ENCODE results near the gene GLP2R.

GLP2R gene

GRCh38 chr17:9801505-9801904, 24.2 kb upstream of the GLP2R start:
- no peak overlapping the region for H3K27ac Mint-ChIP-seq (ENCODE audit: low read depth)
- peaks cover 72% of the 10 kb centered on the region for H3K27me3 Mint-ChIP-seq
- no peak for DNase-seq (ENCODE audit: low spot score in 2 of 2)

DNA sequence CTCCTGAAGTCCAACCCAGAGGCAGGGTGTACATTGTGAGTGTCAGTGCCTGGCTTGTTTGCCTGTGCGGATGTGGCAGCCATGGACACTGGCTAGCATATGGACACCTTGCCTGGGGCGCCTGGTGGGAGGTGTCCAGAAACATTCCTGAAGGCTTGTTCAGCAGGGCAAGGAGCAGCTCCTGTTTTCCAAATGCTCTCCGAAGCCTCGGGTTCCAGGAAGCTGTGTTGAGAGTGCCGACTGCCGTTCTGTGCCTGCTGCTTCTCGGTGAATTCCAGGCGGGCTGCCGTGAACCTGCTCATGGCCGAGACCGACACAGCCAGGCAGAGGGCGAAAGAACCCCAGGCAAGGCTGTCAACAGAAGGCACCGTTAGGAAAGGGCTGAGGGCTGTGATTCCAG, 23.4 kb upstream of the GLP2R start:
- H3K27ac Mint-ChIP-seq (ENCODE audit: low read depth): no peak overlapping the region
- DNase-seq (ENCODE audit: low spot score in 2 of 2) (no peak), ATAC-seq (replicated peaks; ENCODE audit: extremely low read depth, poor library complexity, severe bottlenecking) (no peak)
- H3K27me3 Mint-ChIP-seq: peaks cover 68% of the 10 kb centered on the region
- H3K9me3 Mint-ChIP-seq: no peaks in the 10 kb centered on the region
- no peaks in the 10 kb centered on the region for H3K4me1 Mint-ChIP-seq
- no peaks in the 10 kb centered on the region for H3K36me3 Mint-ChIP-seq (ENCODE audit: insufficient read depth)
- no peak overlapping the region for H3K4me3 Mint-ChIP-seq

More at GRCh38 chr17:9801505-9801904, 24.2 kb upstream of the GLP2R start:
- H3K36me3 Mint-ChIP-seq (ENCODE audit: insufficient read depth): no peaks in the 10 kb centered on the region
- H3K4me3 Mint-ChIP-seq: no peak overlapping the region
- no peak for ATAC-seq (replicated peaks; ENCODE audit: extremely low read depth, poor library complexity, severe bottlenecking)
- H3K9me3 Mint-ChIP-seq: no peaks in the 10 kb centered on the region
- H3K4me1 Mint-ChIP-seq: no peaks in the 10 kb centered on the region

GRCh38 chr17:9802697-9803096, 23.0 kb upstream of the GLP2R start:
- Mint-ChIP-seq H3K4me1 (no peaks in the 10 kb centered on the region), H3K27ac (ENCODE audit: low read depth) (no peak overlapping the region), H3K36me3 (ENCODE audit: insufficient read depth) (no peaks in the 10 kb centered on the region), H3K9me3 (no peaks in the 10 kb centered on the region), H3K4me3 (no peak overlapping the region), H3K27me3 (peaks cover 68% of the 10 kb centered on the region)
- DNase-seq (ENCODE audit: low spot score in 2 of 2): no peak
- ATAC-seq (replicated peaks; ENCODE audit: extremely low read depth, poor library complexity, severe bottlenecking): no peak

DNA sequence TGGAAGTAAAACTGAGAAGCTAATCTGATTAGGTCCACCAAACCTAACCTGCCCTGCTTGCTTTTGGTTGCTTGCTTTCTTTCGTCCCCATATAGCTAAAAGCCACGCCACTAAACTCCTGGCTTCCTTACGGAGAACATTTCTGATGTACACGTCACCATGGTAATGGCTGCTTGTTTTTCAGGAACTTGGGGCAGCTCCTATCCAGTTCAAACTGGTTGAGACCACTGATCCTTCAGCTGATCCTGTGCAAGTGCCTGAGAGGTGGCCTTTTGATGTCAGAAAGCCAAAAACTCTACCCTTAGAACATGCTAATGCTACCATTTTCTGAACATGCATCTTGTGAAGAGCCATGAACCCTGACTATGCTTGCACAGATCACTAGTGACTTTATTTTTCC, 20.0 kb upstream of the GLP2R start:
- H3K4me3 Mint-ChIP-seq: no peak overlapping the region
- H3K36me3 Mint-ChIP-seq (ENCODE audit: insufficient read depth): no peaks in the 10 kb centered on the region
- H3K27ac Mint-ChIP-seq (ENCODE audit: low read depth): no peak overlapping the region
- peaks cover 46% of the 10 kb centered on the region for H3K27me3 Mint-ChIP-seq
- H3K9me3 Mint-ChIP-seq: no peaks in the 10 kb centered on the region
- no peak for DNase-seq (ENCODE audit: low spot score in 2 of 2)
- no peak for ATAC-seq (replicated peaks; ENCODE audit: extremely low read depth, poor library complexity, severe bottlenecking)
- no peaks in the 10 kb centered on the region for H3K4me1 Mint-ChIP-seq

- H3K9me3 Mint-ChIP-seq: no peaks in the 10 kb centered on the region
- no peak for ATAC-seq (replicated peaks; ENCODE audit: extremely low read depth, poor library complexity, severe bottlenecking)
- no peak overlapping the region for H3K4me3 Mint-ChIP-seq
- H3K27ac Mint-ChIP-seq (ENCODE audit: low read depth): no peak overlapping the region
- DNase-seq (ENCODE audit: low spot score in 2 of 2): no peak
- H3K4me1 Mint-ChIP-seq: no peaks in the 10 kb centered on the region
- H3K27me3 Mint-ChIP-seq: peaks cover 42% of the 10 kb centered on the region
- no peaks in the 10 kb centered on the region for H3K36me3 Mint-ChIP-seq (ENCODE audit: insufficient read depth)
These were observed 19.0 kb upstream of the GLP2R start for GRCh38 chr17:9806699-9807098.

GRCh38 chr17:9809409-9809808, 16.3 kb upstream of the GLP2R start:
- H3K27ac Mint-ChIP-seq (ENCODE audit: low read depth): no peak overlapping the region
- no peak overlapping the region for H3K4me3 Mint-ChIP-seq
- DNase-seq (ENCODE audit: low spot score in 2 of 2): no peak
- H3K27me3 Mint-ChIP-seq: peaks cover 21% of the 10 kb centered on the region
- no peak for ATAC-seq (replicated peaks; ENCODE audit: extremely low read depth, poor library complexity, severe bottlenecking)
- H3K4me1 Mint-ChIP-seq: no peaks in the 10 kb centered on the region
- H3K36me3 Mint-ChIP-seq (ENCODE audit: insufficient read depth): no peaks in the 10 kb centered on the region
- no peaks in the 10 kb centered on the region for H3K9me3 Mint-ChIP-seq

GRCh38 chr17:9810100-9810949, 15.4 kb upstream of the GLP2R start:
- Mint-ChIP-seq H3K9me3 (no peaks in the 10 kb centered on the region), H3K27me3 (peaks cover 11% of the 10 kb centered on the region), H3K27ac (ENCODE audit: low read depth) (no peak overlapping the region), H3K4me1 (no peaks in the 10 kb centered on the region), H3K4me3 (no peak overlapping the region), H3K36me3 (ENCODE audit: insufficient read depth) (no peaks in the 10 kb centered on the region)
- DNase-seq (ENCODE audit: low spot score in 2 of 2): no peak
- no peak for ATAC-seq (replicated peaks; ENCODE audit: extremely low read depth, poor library complexity, severe bottlenecking)

DNA sequence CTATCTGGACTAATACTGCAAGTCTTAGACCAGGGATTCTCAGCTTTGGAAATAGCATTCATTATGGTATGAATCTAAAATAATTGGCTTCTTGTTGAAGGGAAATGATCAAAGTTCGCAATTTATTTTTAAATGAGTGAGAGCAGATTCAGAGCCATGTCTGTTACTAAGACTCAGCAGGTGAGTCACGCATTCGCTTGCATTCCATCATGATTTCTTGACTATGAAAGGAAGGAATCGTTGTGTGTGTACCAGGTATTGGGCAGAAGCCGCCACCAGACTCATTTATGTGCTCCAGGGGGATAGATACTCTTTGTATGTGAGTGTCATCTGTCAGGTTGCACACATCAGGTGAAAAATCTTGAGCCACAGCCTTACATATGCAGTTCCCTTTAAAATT, 14.6 kb upstream of the GLP2R start:
- ATAC-seq (replicated peaks; ENCODE audit: extremely low read depth, poor library complexity, severe bottlenecking) (no peak), DNase-seq (ENCODE audit: low spot score in 2 of 2) (no peak)
- H3K27ac Mint-ChIP-seq (ENCODE audit: low read depth): no peak overlapping the region
- H3K27me3 Mint-ChIP-seq: peaks cover 9% of the 10 kb centered on the region
- H3K36me3 Mint-ChIP-seq (ENCODE audit: insufficient read depth): no peaks in the 10 kb centered on the region
- no peaks in the 10 kb centered on the region for H3K9me3 Mint-ChIP-seq
- H3K4me3 Mint-ChIP-seq: no peak overlapping the region
- H3K4me1 Mint-ChIP-seq: no peaks in the 10 kb centered on the region

- Mint-ChIP-seq H3K4me3 (no peak overlapping the region), H3K4me1 (no peaks in the 10 kb centered on the region), H3K27ac (ENCODE audit: low read depth) (no peak overlapping the region), H3K27me3 (peaks cover 9% of the 10 kb centered on the region), H3K9me3 (peaks cover 4% of the 10 kb centered on the region), H3K36me3 (ENCODE audit: insufficient read depth) (no peaks in the 10 kb centered on the region)
- ATAC-seq (replicated peaks; ENCODE audit: extremely low read depth, poor library complexity, severe bottlenecking): no peak
- no peak for DNase-seq (ENCODE audit: low spot score in 2 of 2)
These were observed 14.2 kb upstream of the GLP2R start for GRCh38 chr17:9811537-9811936.

DNA sequence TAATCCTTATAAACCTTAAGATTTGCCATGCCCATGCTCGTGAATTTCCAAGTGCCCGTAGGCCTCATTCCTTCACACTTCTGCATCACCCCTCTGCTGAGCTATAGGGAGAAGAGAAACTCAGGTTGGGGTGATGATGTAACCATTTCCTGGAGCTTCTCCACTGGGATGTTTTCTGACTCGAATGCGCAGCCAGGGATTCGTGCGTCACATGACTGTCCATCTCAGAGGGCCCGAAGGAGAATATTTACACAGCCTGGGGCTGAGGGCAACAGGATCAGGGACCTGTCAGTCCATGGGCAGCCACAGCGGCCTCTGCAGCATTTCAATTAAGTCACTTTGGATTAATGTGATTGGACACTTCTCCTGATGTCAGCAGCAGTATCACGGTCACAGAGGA, 12.6 kb upstream of the GLP2R start:
- Mint-ChIP-seq H3K9me3 (peaks cover 4% of the 10 kb centered on the region), H3K27me3 (no peaks in the 10 kb centered on the region), H3K4me1 (no peaks in the 10 kb centered on the region), H3K27ac (ENCODE audit: low read depth) (no peak overlapping the region), H3K36me3 (ENCODE audit: insufficient read depth) (peaks cover 1% of the 10 kb centered on the region), H3K4me3 (no peak overlapping the region)
- ATAC-seq (replicated peaks; ENCODE audit: extremely low read depth, poor library complexity, severe bottlenecking): no peak
- DNase-seq (ENCODE audit: low spot score in 2 of 2): no peak

GRCh38 chr17:9814337-9814945, 11.3 kb upstream of the GLP2R start:
- Mint-ChIP-seq H3K36me3 (ENCODE audit: insufficient read depth) (peaks cover 1% of the 10 kb centered on the region), H3K27me3 (no peaks in the 10 kb centered on the region), H3K9me3 (peaks cover 4% of the 10 kb centered on the region), H3K4me1 (no peaks in the 10 kb centered on the region), H3K27ac (ENCODE audit: low read depth) (no peak overlapping the region), H3K4me3 (no peak overlapping the region)
- ATAC-seq (replicated peaks; ENCODE audit: extremely low read depth, poor library complexity, severe bottlenecking) (no peak), DNase-seq (ENCODE audit: low spot score in 2 of 2) (no peak)

GRCh38 chr17:9816472-9816871, 9.3 kb upstream of the GLP2R start:
- Mint-ChIP-seq H3K27ac (ENCODE audit: low read depth) (no peak overlapping the region), H3K36me3 (ENCODE audit: insufficient read depth) (peaks cover 1% of the 10 kb centered on the region), H3K27me3 (peaks cover under 1% of the 10 kb centered on the region), H3K4me1 (no peaks in the 10 kb centered on the region), H3K9me3 (peaks cover 4% of the 10 kb centered on the region), H3K4me3 (no peak overlapping the region)
- no peak for DNase-seq (ENCODE audit: low spot score in 2 of 2)
- no peak for ATAC-seq (replicated peaks; ENCODE audit: extremely low read depth, poor library complexity, severe bottlenecking)

DNA sequence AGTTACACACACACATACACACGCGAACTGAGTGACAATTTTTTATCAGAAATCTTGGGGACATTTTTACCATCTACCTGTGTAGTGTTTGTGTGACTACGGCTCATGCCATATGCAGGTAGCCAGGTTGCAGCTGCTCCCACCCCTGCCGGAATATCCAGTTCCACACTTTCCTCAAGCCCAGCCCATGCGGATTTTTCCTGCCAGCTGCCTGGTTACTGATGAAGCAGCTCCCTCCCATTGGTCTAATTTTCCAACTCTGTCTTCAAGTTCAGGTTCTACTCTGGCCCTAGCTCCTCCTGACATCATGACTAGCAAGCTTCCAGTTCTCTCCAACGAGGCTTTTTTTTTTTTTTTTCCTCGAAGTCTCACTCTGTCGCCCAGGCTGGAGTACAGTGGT, 8.6 kb upstream of the GLP2R start:
- Mint-ChIP-seq H3K36me3 (ENCODE audit: insufficient read depth) (peaks cover 1% of the 10 kb centered on the region), H3K4me3 (no peak overlapping the region), H3K27me3 (peaks cover 6% of the 10 kb centered on the region), H3K4me1 (no peaks in the 10 kb centered on the region), H3K27ac (ENCODE audit: low read depth) (no peak overlapping the region), H3K9me3 (peaks cover 4% of the 10 kb centered on the region)
- DNase-seq (ENCODE audit: low spot score in 2 of 2) (no peak), ATAC-seq (replicated peaks; ENCODE audit: extremely low read depth, poor library complexity, severe bottlenecking) (no peak)
